SU-DHL-6 (cell line): ENCODE results near the gene RAX2.

Experiments used
- H2AFZ ChIP-seq: fragments of 200-600 bp; sonication (generic); 2 replicates; pipeline ENCODE4 v1.6.1; 2014; ENCODE audit warnings: low read depth, mild to moderate bottlenecking, moderate library complexity, mixed read lengths, antibody characterized with exemption, low read length; ENCODE audit not compliant: severe bottlenecking
- H3F3A ChIP-seq: fragments of 200-600 bp; shearing (Covaris generic); 2 replicates; pipeline ENCODE4 v1.6.0; 2016; ENCODE audit warnings: antibody characterized with exemption, mild to moderate bottlenecking; ENCODE audit not compliant: insufficient read depth
- H3K27ac ChIP-seq: fragments of 200-600 bp; sonication (generic); 2 replicates; pipeline ENCODE4 v1.5.1; 2016; ENCODE audit warnings: low read depth, mild to moderate bottlenecking, low read length, moderate library complexity, mixed read lengths
- H3K27me3 ChIP-seq: fragments of 200-600 bp; sonication (generic), shearing (Covaris generic); 2 replicates; pipeline ENCODE4 v1.6.0; 2014; ENCODE audit warnings: mild to moderate bottlenecking, low read length
- H3K36me3 ChIP-seq: fragments of 200-600 bp; sonication (generic); 2 replicates; pipeline ENCODE4 v1.6.1; 2014; ENCODE audit warnings: mild to moderate bottlenecking, low read length, mixed read lengths
- H3K4me2 ChIP-seq: fragments of 300-600, 200-600 bp; shearing (Covaris generic), sonication (generic); 2 replicates; pipeline ENCODE4 v1.6.0; 2014; ENCODE audit warnings: low read length, low read depth, mild to moderate bottlenecking; ENCODE audit not compliant: poor library complexity, severe bottlenecking
- H3K4me3 ChIP-seq: fragments of 200-600 bp; sonication (generic); 2 replicates; pipeline ENCODE4 v1.5.1; 2014; ENCODE audit warnings: antibody characterized with exemption, low read length, mild to moderate bottlenecking, mixed read lengths; ENCODE audit not compliant: insufficient read depth, poor library complexity, severe bottlenecking
- H3K79me2 ChIP-seq: fragments of 200-600 bp; sonication (generic); 2 replicates; pipeline ENCODE4 v1.6.1; 2014; ENCODE audit warnings: mild to moderate bottlenecking, low read length, moderate library complexity; ENCODE audit not compliant: insufficient read depth
- H3K9ac ChIP-seq: fragments of 200-600 bp; sonication (generic); 2 replicates; pipeline ENCODE4 v1.7.0; 2014; ENCODE audit warnings: mild to moderate bottlenecking, low read length
- H3K9me2 ChIP-seq: fragments of 200-600 bp; sonication (generic); replicated peaks from 2 replicates; pipeline ENCODE4 v1.6.1; 2014; ENCODE audit warnings: low read length; ENCODE audit not compliant: insufficient read depth
- H3K9me3 ChIP-seq: fragments of 200-600 bp; sonication (generic); 2 replicates; pipeline ENCODE4 v1.6.1; 2014; ENCODE audit warnings: low read length, mixed read lengths; ENCODE audit not compliant: insufficient read depth
- H4K20me1 ChIP-seq: fragments of 200-600 bp; sonication (generic); 2 replicates; pipeline ENCODE4 v1.6.1; 2014; ENCODE audit warnings: low read depth, mild to moderate bottlenecking, antibody characterized with exemption, low read length, moderate library complexity, mixed read lengths
- EZH2phosphoT487 ChIP-seq: fragments of 200-600 bp; sonication (generic), shearing (Covaris generic); conservative IDR thresholded peaks from 2 replicates; pipeline ENCODE4 v1.6.1; 2018; ENCODE audit warnings: mild to moderate bottlenecking, antibody characterized with exemption, low read length, moderate library complexity, mixed read lengths
- TF ChIP-seq, protein P1 (sequence below): fragments of 200-600 bp; sonication (generic); IDR thresholded peaks from one replicate; pipeline ENCODE4 v1.5.1; 2017; ENCODE audit warnings: antibody characterized with exemption, mild to moderate bottlenecking, low read length, moderate library complexity; ENCODE audit not compliant: insufficient read depth, poor library complexity, severe bottlenecking

Gene RAX2

DNA sequence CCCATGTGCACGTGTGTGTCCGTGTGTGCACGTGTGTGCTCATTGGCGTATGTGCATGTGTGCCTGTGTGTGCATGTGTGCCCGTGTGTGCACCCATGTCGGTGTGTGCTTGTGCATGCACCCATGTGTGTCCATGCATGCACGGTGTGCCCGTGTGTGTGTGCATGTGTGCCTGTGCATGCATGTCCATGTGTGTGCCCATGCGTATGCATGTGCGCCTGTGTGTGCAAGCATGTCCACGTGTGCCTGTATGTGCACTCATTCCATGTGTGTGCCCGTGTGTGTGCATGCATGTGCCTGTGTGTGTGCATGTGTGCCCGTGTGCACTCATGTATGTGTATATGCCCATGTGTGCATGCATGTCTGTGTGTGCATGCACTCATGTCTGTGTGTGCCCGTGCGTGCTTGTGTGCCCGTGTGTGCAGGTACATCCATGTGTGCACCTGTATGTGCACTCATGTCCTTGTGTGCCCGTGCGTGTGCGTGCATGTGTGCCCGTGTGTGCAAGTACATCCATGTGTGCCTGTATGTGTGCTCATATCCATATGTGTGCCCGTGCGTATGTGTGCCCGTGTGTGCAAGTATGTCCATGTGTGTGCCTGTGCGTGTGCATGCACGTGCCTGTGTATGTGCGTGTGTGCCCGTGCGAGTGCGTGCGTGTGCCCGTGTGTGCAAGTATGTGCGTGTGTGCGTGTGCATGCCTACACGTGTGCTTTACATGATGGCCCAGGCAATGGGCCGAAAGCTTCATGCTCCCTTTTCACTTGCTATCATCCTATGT lies 35.7 kb upstream of the RAX2 start:
- H3K9ac ChIP-seq: no peak overlapping the region
- no peaks in the 10 kb centered on the region for H3K9me2 ChIP-seq
- H3K79me2 ChIP-seq: no peaks in the 10 kb centered on the region
- no peak overlapping the region for H2AFZ ChIP-seq
- no peaks in the 10 kb centered on the region for H3K36me3 ChIP-seq
- H3K4me2 ChIP-seq: no peak overlapping the region
- no peaks in the 10 kb centered on the region for H3K27me3 ChIP-seq
- H3K4me3 ChIP-seq: no peak overlapping the region
- no peaks in the 10 kb centered on the region for H3K9me3 ChIP-seq
- no peaks in the 10 kb centered on the region for H4K20me1 ChIP-seq
- no peak for TF ChIP-seq EZH2phosphoT487
- TF ChIP-seq, protein P1, sequence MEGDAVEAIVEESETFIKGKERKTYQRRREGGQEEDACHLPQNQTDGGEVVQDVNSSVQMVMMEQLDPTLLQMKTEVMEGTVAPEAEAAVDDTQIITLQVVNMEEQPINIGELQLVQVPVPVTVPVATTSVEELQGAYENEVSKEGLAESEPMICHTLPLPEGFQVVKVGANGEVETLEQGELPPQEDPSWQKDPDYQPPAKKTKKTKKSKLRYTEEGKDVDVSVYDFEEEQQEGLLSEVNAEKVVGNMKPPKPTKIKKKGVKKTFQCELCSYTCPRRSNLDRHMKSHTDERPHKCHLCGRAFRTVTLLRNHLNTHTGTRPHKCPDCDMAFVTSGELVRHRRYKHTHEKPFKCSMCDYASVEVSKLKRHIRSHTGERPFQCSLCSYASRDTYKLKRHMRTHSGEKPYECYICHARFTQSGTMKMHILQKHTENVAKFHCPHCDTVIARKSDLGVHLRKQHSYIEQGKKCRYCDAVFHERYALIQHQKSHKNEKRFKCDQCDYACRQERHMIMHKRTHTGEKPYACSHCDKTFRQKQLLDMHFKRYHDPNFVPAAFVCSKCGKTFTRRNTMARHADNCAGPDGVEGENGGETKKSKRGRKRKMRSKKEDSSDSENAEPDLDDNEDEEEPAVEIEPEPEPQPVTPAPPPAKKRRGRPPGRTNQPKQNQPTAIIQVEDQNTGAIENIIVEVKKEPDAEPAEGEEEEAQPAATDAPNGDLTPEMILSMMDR: no peak
- no peak overlapping the region for H3K27ac ChIP-seq
- no peaks in the 10 kb centered on the region for H3F3A ChIP-seq

DNA sequence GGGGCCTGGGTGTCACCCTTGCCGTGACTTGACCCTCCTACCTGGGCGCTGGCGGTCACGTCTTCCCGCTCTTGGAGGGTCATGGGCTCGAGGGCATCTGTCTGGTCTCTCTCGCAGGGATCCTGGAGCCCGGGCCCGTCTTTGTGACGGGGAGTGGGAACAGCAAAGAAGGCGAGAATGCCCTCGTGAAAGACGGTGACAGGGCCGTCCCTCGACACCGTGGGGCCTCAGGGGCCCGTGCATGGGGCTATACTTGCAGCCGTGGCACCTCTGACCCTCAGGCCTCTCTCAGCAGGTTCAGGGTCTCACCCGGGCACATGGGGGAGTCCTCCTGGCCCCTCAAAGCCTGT lies 35.1 kb upstream of the RAX2 start:
- Histone ChIP-seq H3K36me3 (no peaks in the 10 kb centered on the region), H3K27ac (no peak overlapping the region), H3K4me3 (no peak overlapping the region), H4K20me1 (no peaks in the 10 kb centered on the region), H3K9ac (no peak overlapping the region), H2AFZ (no peak overlapping the region), H3K4me2 (no peak overlapping the region), H3F3A (no peaks in the 10 kb centered on the region), H3K9me2 (no peaks in the 10 kb centered on the region), H3K9me3 (no peaks in the 10 kb centered on the region), H3K79me2 (no peaks in the 10 kb centered on the region), H3K27me3 (no peaks in the 10 kb centered on the region)
- TF ChIP-seq, protein P1: no peak

DNA sequence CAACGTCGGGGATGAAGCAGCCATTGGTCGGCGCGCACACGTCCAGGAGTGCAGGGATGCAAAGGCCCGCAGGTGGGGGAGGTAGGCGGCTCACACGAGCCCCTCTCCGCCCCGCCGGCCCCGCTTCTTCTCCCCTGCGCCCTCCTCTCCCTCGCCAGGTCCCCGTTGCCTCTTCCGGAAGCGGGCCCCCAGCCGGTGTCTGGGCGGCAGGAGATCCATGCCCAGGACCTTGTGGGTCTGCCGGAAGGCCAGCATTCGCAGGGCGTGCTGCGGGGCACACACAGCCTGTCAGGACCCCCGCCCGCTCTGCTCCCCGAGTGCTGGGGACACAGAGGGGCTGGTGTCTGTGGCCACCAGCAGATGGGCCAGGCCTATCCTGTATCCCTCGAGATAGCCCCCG lies 33.8 kb upstream of the RAX2 start:
- Histone ChIP-seq H3K4me3 (no peak overlapping the region), H3K27ac (no peak overlapping the region), H4K20me1 (no peaks in the 10 kb centered on the region), H3K9ac (no peak overlapping the region), H3K36me3 (no peaks in the 10 kb centered on the region), H3K4me2 (no peak overlapping the region), H3K27me3 (no peaks in the 10 kb centered on the region), H2AFZ (no peak overlapping the region), H3F3A (no peaks in the 10 kb centered on the region), H3K9me3 (no peaks in the 10 kb centered on the region), H3K79me2 (no peaks in the 10 kb centered on the region), H3K9me2 (no peaks in the 10 kb centered on the region)
- no peak for TF ChIP-seq EZH2phosphoT487
- TF ChIP-seq, protein P1: no peak
